Skeletal muscle tissue (tissue), 4 donors: ENCODE data around the gene KAT7. TPM values are rescaled to one million over a fixed set of nuclear protein-coding genes. Genes with fewer than 3 reads are reported as not detected.
"Not testable (repeated sequence)": the region's sequence is repeated elsewhere in the genome, so short reads cannot be mapped to it uniquely, and the experiment has no call there.

ENCODE experiments used
- H3K27ac ChIP-seq: one replicate; pipeline ENCODE4 v1.7.0; 2013; ENCODE audit warnings: mild to moderate bottlenecking, low read depth, low read length, inconsistent platforms
- H3K27me3 ChIP-seq, 3 donors: one replicate each; pipeline ENCODE4 v1.7.0; 2013; ENCODE audit warnings: low read length in 3 of 3; ENCODE audit not compliant: control insufficient read depth in 3 of 3, insufficient read depth in 3 of 3
- H3K36me3 ChIP-seq, 3 donors: one replicate each; pipeline ENCODE4 v1.7.0; 2013; ENCODE audit warnings: low read length in 3 of 3; ENCODE audit not compliant: control insufficient read depth in 3 of 3, insufficient read depth in 3 of 3
- H3K4me1 ChIP-seq, 3 donors: one replicate each; pipeline ENCODE4 v1.7.0; 2013; ENCODE audit warnings: low read length in 3 of 3, mild to moderate bottlenecking in 3 of 3; ENCODE audit not compliant: control insufficient read depth in 3 of 3, insufficient read depth in 3 of 3
- H3K4me3 ChIP-seq, 3 donors: one replicate each; pipeline ENCODE4 v1.7.0; 2013; ENCODE audit warnings: low read length in 3 of 3
- H3K9ac ChIP-seq, 3 donors: one replicate each; pipeline ENCODE4 v1.7.0; 2013; ENCODE audit warnings: low read length in 3 of 3, mild to moderate bottlenecking in 3 of 3, moderate library complexity in 2 of 3, low read depth in 1 of 3
- H3K9me3 ChIP-seq, 3 donors: one replicate each; pipeline ENCODE4 v1.7.0; 2013; ENCODE audit warnings: low read length in 3 of 3; ENCODE audit not compliant: control insufficient read depth in 3 of 3
- total RNA-seq: library from RNA; depleted of rRNA; stranded (reverse); fragments of >200 nt; gene quantifications from one replicate; pipeline ENCODE4 v1.2.3, GENCODE V29; 2014
- donor health status: Osteomylitis.

KAT7 gene
- total RNA-seq, 1 donor from 2014 or later = 23.5 TPM

GRCh38 chr17:49748791-49749190 is 39.7 kb upstream of the KAT7 start:
- Histone ChIP-seq H3K27ac (no peak overlapping the region), H3K36me3 (no peaks in the 10 kb centered on the region), H3K9me3 (no peaks in the 10 kb centered on the region), H3K9ac (no peak overlapping the region), H3K4me3 (no peak overlapping the region), H3K4me1 (no peaks in the 10 kb centered on the region), H3K27me3 (no peaks in the 10 kb centered on the region)

GRCh38 chr17:49749730-49750129 is 38.8 kb upstream of the KAT7 start:
- no peaks in the 10 kb centered on the region for H3K4me1 ChIP-seq
- no peaks in the 10 kb centered on the region for H3K9me3 ChIP-seq
- H3K27ac ChIP-seq = no peak overlapping the region
- H3K9ac ChIP-seq = no peak overlapping the region
- H3K27me3 ChIP-seq = no peaks in the 10 kb centered on the region
- no peak overlapping the region for H3K4me3 ChIP-seq
- H3K36me3 ChIP-seq = no peaks in the 10 kb centered on the region

GRCh38 chr17:49752508-49752907 is 36.0 kb upstream of the KAT7 start:
- no peaks in the 10 kb centered on the region for H3K9me3 ChIP-seq
- no peak overlapping the region for H3K9ac ChIP-seq
- H3K4me3 ChIP-seq = no peak overlapping the region
- no peaks in the 10 kb centered on the region for H3K4me1 ChIP-seq
- H3K36me3 ChIP-seq = no peaks in the 10 kb centered on the region
- no peaks in the 10 kb centered on the region for H3K27me3 ChIP-seq
- no peak overlapping the region for H3K27ac ChIP-seq

GRCh38 chr17:49753959-49754391 is 34.5 kb upstream of the KAT7 start:
- H3K36me3 ChIP-seq = no peaks in the 10 kb centered on the region
- H3K27me3 ChIP-seq = no peaks in the 10 kb centered on the region
- no peak overlapping the region for H3K9ac ChIP-seq
- no peaks in the 10 kb centered on the region for H3K9me3 ChIP-seq
- H3K27ac ChIP-seq = no peak overlapping the region
- no peak overlapping the region for H3K4me3 ChIP-seq
- H3K4me1 ChIP-seq = no peaks in the 10 kb centered on the region

- no peaks in the 10 kb centered on the region for H3K4me1 ChIP-seq
- no peaks in the 10 kb centered on the region for H3K9me3 ChIP-seq
- no peak overlapping the region for H3K9ac ChIP-seq
- no peak overlapping the region for H3K4me3 ChIP-seq
- no peaks in the 10 kb centered on the region for H3K36me3 ChIP-seq
- H3K27ac ChIP-seq = no peak overlapping the region
- no peaks in the 10 kb centered on the region for H3K27me3 ChIP-seq
These were observed 32.7 kb upstream of the KAT7 start for GRCh38 chr17:49755663-49756283.

- Histone ChIP-seq H3K36me3 (no peaks in the 10 kb centered on the region), H3K27ac (no peak overlapping the region), H3K4me1 (no peaks in the 10 kb centered on the region)
These were observed 31.9 kb upstream of the KAT7 start for GRCh38 chr17:49756323-49757150.

GRCh38 chr17:49757151-49757777 is 31.2 kb upstream of the KAT7 start:
- no peaks in the 10 kb centered on the region for H3K36me3 ChIP-seq
- peak overlapping the region in 1 of 3 donors; percentile 16 for H3K9ac ChIP-seq
- peaks cover 0 to 2% (median 0%) of the 10 kb centered on the region in 3 donors for H3K4me1 ChIP-seq
- no peak overlapping the region for H3K4me3 ChIP-seq
- no peak overlapping the region for H3K27ac ChIP-seq
- H3K9me3 ChIP-seq = no peaks in the 10 kb centered on the region
- H3K27me3 ChIP-seq = no peaks in the 10 kb centered on the region

More at GRCh38 chr17:49756323-49757150, 31.9 kb upstream of the KAT7 start:
- H3K27me3 ChIP-seq = no peaks in the 10 kb centered on the region
- H3K9me3 ChIP-seq = no peaks in the 10 kb centered on the region
- H3K9ac ChIP-seq = peak overlapping the region in 1 of 3 donors; percentile 16
- no peak overlapping the region for H3K4me3 ChIP-seq

- not testable (repeated sequence) for H3K4me3 ChIP-seq, H3K27ac ChIP-seq, H3K27me3 ChIP-seq, H3K36me3 ChIP-seq, H3K9me3 ChIP-seq, H3K9ac ChIP-seq
- peaks cover 7 to 14% (median 8%) of the 10 kb centered on the region in 3 donors for H3K4me1 ChIP-seq
These were observed 29.9 kb upstream of the KAT7 start for GRCh38 chr17:49758464-49759010.

GRCh38 chr17:49759203-49759602 is 29.3 kb upstream of the KAT7 start:
- Histone ChIP-seq H3K27ac (no peak overlapping the region), H3K4me3 (no peak overlapping the region), H3K27me3 (peaks cover 0 to 3% (median 0%) of the 10 kb centered on the region in 3 donors), H3K9ac (no peak overlapping the region), H3K4me1 (peaks cover 7 to 14% (median 8%) of the 10 kb centered on the region in 3 donors), H3K9me3 (no peaks in the 10 kb centered on the region), H3K36me3 (no peaks in the 10 kb centered on the region)
